H1 (cell line): ENCODE measurements around the gene SMC2. TPM values are rescaled to one million over a fixed set of nuclear protein-coding genes. Genes with fewer than 3 reads are reported as not detected.

ENCODE experiments used
- ASH2L ChIP-seq: fragments of 200-600, 300-600 bp; sonication (generic); IDR thresholded peaks from one replicate; pipeline ENCODE4 v1.7.1; 2017; ENCODE audit warnings: low read length
- BACH1 ChIP-seq: IDR thresholded peaks from 2 replicates; pipeline ENCODE4 v1.6.1; 2012; ENCODE audit warnings: low read length, improper control_type of control experiment
- EGR1 ChIP-seq: IDR thresholded peaks from 2 replicates; pipeline ENCODE4 v1.6.1; 2011; ENCODE audit warnings: low read depth, low read length, borderline replicate concordance
- GTF2F1 ChIP-seq: IDR thresholded peaks from 2 replicates; pipeline ENCODE4 v1.6.1; 2012; ENCODE audit warnings: low read depth, low read length, improper control_type of control experiment, borderline replicate concordance
- HDAC6 ChIP-seq: IDR thresholded peaks from one replicate; pipeline ENCODE4 v1.7.1; 2012; ENCODE audit warnings: low read depth, mild to moderate bottlenecking, inconsistent platforms, low read length, moderate library complexity
- JUN ChIP-seq: IDR thresholded peaks from 2 replicates; pipeline ENCODE4 v1.6.1; 2011; ENCODE audit warnings: low read depth, mild to moderate bottlenecking, improper control_type of control experiment, low read length
- JUND ChIP-seq: IDR thresholded peaks from 2 replicates; pipeline ENCODE4 v1.6.1; 2011; ENCODE audit warnings: mild to moderate bottlenecking, improper control_type of control experiment, low read length
- MAFK ChIP-seq: IDR thresholded peaks from 2 replicates; pipeline ENCODE4 v1.6.1; 2012; ENCODE audit warnings: low read depth, mild to moderate bottlenecking, improper control_type of control experiment, low read length
- NANOG ChIP-seq: IDR thresholded peaks from 2 replicates; pipeline ENCODE4 v1.6.1; 2011; ENCODE audit warnings: low read length, low read depth, mild to moderate bottlenecking, inconsistent platforms; ENCODE audit not compliant: insufficient read depth, poor library complexity, severe bottlenecking
- RAD21 ChIP-seq, 2 experiments: IDR thresholded peaks in 1 of 2; conservative IDR thresholded peaks in 1 of 2; 2 replicates each; pipeline ENCODE4 v1.6.1; 2011; ENCODE audit warnings: low read depth in 2 of 2, low read length in 2 of 2, improper control_type of control experiment in 1 of 2, inconsistent platforms in 1 of 2, mild to moderate bottlenecking in 1 of 2, moderate library complexity in 1 of 2
- SRF ChIP-seq: IDR thresholded peaks from 2 replicates; pipeline ENCODE4 v1.6.1; 2011; ENCODE audit warnings: mild to moderate bottlenecking, low read depth, low read length, moderate library complexity
- TAF1 ChIP-seq: IDR thresholded peaks from 2 replicates; pipeline ENCODE4 v1.6.1; 2011; ENCODE audit warnings: mild to moderate bottlenecking, low read depth, low read length
- TBP ChIP-seq: IDR thresholded peaks from 2 replicates; pipeline ENCODE4 v1.6.1; 2011; ENCODE audit warnings: low read depth, low read length, improper control_type of control experiment
- YY1 ChIP-seq: IDR thresholded peaks from 2 replicates; pipeline ENCODE4 v1.6.1; 2011; ENCODE audit warnings: low read depth, mild to moderate bottlenecking, low read length
- polyA plus RNA-seq, 7 experiments: library from polyadenylated mRNA; depleted of rRNA in 3 of 7; stranded (reverse) in 5 of 7; unstranded in 2 of 7; fragments of >200 nt in 5 of 7; fragments of 200-250 nt in 2 of 7; gene quantifications; 1 replicate in 5 of 7; 2 replicates in 1 of 7; 4 replicates in 1 of 7; pipeline versions ENCODE4 v1.2.1 to v1.2.3, GENCODE V29; 2011 to 2013; ENCODE audit warnings: missing spikeins in 2 of 7, mixed read lengths in 2 of 7
- total RNA-seq: library from RNA; stranded (reverse); fragmentation: NEBNext Ultra II Directional; extraction: Animal tissue kit (Norgen Biotek cat#: 25700); gene quantifications from 2 replicates; pipeline ENCODE4 v1.2.1, GENCODE V29; 2021
- TF ChIP-seq, protein P1 (sequence below): IDR thresholded peaks from 2 replicates; pipeline ENCODE4 v1.6.1; 2011; ENCODE audit warnings: low read depth, mild to moderate bottlenecking, low read length; ENCODE audit not compliant: insufficient read depth

The SMC2 gene
- total and polyA plus RNA-seq, 2 of the 8 experiments (the other 6 are each of a cell fraction or from before 2014, with no cell fraction given): 7.5 to 39.8 TPM

DNA sequence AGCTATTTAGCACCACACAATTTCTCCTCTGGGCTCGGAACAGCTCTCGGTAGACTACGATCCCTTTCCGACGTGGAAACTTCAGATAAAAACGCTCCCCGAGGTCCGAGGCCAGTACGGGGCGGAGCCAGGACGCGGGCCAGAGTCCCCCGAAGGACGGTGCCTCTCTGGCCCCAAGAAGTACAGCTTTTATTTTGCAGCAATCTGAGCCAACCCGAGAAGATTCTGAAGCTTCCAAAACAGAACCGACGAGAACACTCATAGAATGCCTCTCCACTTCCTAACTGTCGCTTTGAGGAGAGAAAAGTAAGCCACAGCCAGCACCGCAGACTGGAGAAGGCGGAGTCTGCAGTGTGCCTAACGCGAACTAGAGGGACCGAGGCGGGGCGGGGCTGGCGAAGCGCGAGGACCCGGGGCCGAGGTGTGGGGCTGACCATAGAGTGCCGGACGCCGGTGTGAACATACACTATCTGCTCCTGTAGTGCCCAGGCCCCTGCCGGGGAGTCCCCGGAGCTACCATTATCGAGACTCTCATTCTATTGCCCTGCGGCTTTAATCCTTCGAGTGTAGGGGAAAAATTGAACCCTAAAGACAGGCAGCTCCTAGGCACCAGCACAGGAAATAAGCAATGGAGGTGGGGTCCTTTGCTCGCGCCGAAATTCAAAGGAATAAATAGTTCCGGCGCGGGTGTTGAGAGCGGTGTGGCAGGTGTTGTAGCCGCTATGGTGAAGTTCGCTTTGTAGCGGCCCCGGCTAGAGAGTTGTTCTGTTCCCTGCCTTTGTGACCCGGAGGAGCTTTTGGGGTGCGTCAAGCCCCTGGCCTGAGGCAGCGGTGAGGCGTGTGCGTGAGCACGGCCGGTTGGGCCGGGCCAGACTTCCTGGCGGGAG, at the start of gene SMC2 (continued):
- TF ChIP-seq YY1 (0 out of 2 replicates have a peak, but pooled peaks have one; percentile 46), RAD21 (IDR thresholded peaks at IDR 0.05 in 1 of 2, conservative IDR thresholded peaks at IDR 0.05 in 1 of 2; ENCODE audit: low read depth in 2 of 2, low read length in 2 of 2) (no peak), HDAC6 (no peak), GTF2F1 (peak; percentile 59), NANOG (no peak), ASH2L (peak; percentile 81), SRF (no peak), MAFK (no peak), JUND (0 out of 2 replicates have a peak, but pooled peaks have one; percentile 6), EGR1 (no peak), BACH1 (no peak), TAF1 (peak; percentile 90), TBP (peak; percentile 71; the same call in 1 of the 2 replicates), JUN (no peak)
- TF ChIP-seq, protein P1, sequence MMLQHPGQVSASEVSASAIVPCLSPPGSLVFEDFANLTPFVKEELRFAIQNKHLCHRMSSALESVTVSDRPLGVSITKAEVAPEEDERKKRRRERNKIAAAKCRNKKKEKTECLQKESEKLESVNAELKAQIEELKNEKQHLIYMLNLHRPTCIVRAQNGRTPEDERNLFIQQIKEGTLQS: no peak
